Pancreas (tissue), 10 donors: Measurements from ENCODE around the gene TFB1M. TPM values are rescaled to one million over a fixed set of nuclear protein-coding genes. Genes with fewer than 3 reads are reported as not detected.
"Not testable (repeated sequence)": the region's sequence is repeated elsewhere in the genome, so short reads cannot be mapped to it uniquely, and the experiment has no call there.

Experiments
- ATAC-seq, 4 donors: fragments of 200-7000 bp; cut with Tn5 transposase; one replicate each; pipeline versions ENCODE4 v1.8.0 to v1.9.1; 2020; ENCODE audit warnings: mild to moderate bottlenecking in 4 of 4, moderate library complexity in 4 of 4
- DNase-seq, 6 donors: peaks; one replicate each; pipeline ENCODE4 v3.0.0-alpha.2; 2020
- FAIRE-seq: peaks from 2 replicates; lab custom pipeline; 2012; peaks lifted over from hg19 to GRCh38; lab: Jason Lieb, UNC
- H3K27ac ChIP-seq, 4 donors: fragments of 200-600 bp; sonication (generic); 1 replicate in 3 of 4; 2 replicates in 1 of 4; pipeline versions ENCODE4 v1.5.0 to v1.8.0; 2020
- H3K27me3 ChIP-seq, 4 donors: fragments of 200-600 bp; one replicate each; pipeline ENCODE4 v1.8.0; 2021
- H3K36me3 ChIP-seq, 3 donors: fragments of 200-600 bp; sonication (generic) in 1 of 3; one replicate each; pipeline versions ENCODE4 v1.5.0 to v1.8.0; 2020 to 2021
- H3K4me1 ChIP-seq, 3 donors: fragments of 200-600 bp; one replicate each; pipeline ENCODE4 v1.8.0; 2021
- H3K4me3 ChIP-seq, 4 donors: fragments of 200-600 bp; sonication (generic) in 2 of 4; one replicate each; pipeline versions ENCODE4 v1.5.0 to v1.8.0; 2020 to 2021
- H3K9me3 ChIP-seq, 4 donors: fragments of 200-600 bp; one replicate each; pipeline ENCODE4 v1.8.0; 2021
- CTCF ChIP-seq, 4 donors: fragments of 200-600 bp; sonication (generic) in 3 of 4; IDR thresholded peaks; one replicate each; pipeline versions ENCODE4 v1.5.0 to v1.8.0; 2021; ENCODE audit warnings: antibody characterized with exemption in 4 of 4
- WGBS, 2 donors: extraction: QIAGEN DNeasy Blood & Tissue Kit; methylation state at CpG; one replicate each; pipeline ENCODE4 v1.1.7; 2013; 5-methylcytosine and 5-hydroxymethylcytosine counted together
- intact Hi-C, 3 donors: fragments of 100-400 bp; cut with DNase I; formaldehyde crosslinking; loops; one replicate each; pipeline versions ENCODE4 v1.11.1 to v1.14.2; 2022
- polyA plus RNA-seq, 2 donors: library from polyadenylated mRNA; stranded (reverse); fragments of 200-250 nt; gene quantifications; one replicate each; pipeline ENCODE4 v1.2.3, GENCODE V29; 2013
- total RNA-seq, 6 donors: library from RNA; stranded (reverse); fragmentation: NEBNext Ultra II Directional in 4 of 6; extraction: Animal tissue kit (Norgen Biotek cat#: 25700) in 4 of 6; gene quantifications; one replicate each; pipeline versions ENCODE4 v1.2.1 to v1.2.4, GENCODE V29; 2021 to 2023
- donor health status: healthy with polysubstance abuse.
- donor health status: DM: no; HTN: no; CAD: no; lungs with moderate emphysema.
- donor health status: DM: no; HTN: no; CAD: no.
- donor health status: control.
- donor health status: control.
- donor health status: Bipolar disorder and iron deficiency.
- donor health status: DM: yes; HTN: yes; CAD: no.
- donor health status: DM: no; HTN: no; CAD: no.
- donor health status: DM: no; HTN: no; CAD: no.
- donor health status: DM: yes; HTN: yes; CAD: no.

Gene TFB1M
- total and polyA plus RNA-seq, 8 donors, result 7.6 to 16.3 (median 9.2) TPM

- DNase-seq (no peak), FAIRE-seq (no peak), ATAC-seq (no peak)
- Histone ChIP-seq H3K27ac (no peak overlapping the region), H3K27me3 (no peaks in the 10 kb centered on the region), H3K4me3 (no peak overlapping the region), H3K9me3 (no peaks in the 10 kb centered on the region), H3K36me3 (no peaks in the 10 kb centered on the region), H3K4me1 (no peaks in the 10 kb centered on the region)
- WGBS, 2 donors, result 82 to 93% methylated on average over 7 of the region's 7 CpGs
- no peak for TF ChIP-seq CTCF (IDR thresholded peaks at IDR 0.05)
- intact Hi-C loops, result no loop called here
Measured at GRCh38 chr6:155219299-155219698, 95.0 kb downstream of the TFB1M start.

DNA sequence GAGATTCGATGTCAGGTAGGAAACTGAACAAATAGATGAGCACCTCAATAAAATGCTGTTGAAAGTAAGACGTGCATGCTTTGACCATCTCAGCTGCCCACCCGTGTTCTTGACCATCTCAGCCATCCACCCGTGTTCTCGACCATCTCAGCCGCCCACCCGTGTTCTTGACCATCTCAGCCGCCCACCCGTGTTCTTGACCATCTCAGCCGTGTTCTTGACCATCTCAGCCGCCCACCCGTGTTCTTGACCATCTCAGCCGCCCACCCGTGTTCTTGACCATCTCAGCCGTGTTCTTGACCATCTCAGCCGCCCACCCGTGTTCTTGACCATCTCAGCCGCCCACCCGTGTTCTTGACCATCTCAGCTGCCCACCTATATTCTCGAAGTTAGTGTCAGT, 95.6 kb downstream of the TFB1M start:
- H3K27me3 ChIP-seq, intact Hi-C loops, H3K36me3 ChIP-seq, DNase-seq, H3K4me1 ChIP-seq, H3K27ac ChIP-seq, H3K9me3 ChIP-seq, H3K4me3 ChIP-seq, FAIRE-seq, ATAC-seq: not testable (repeated sequence)
- 79 to 87% methylated on average over 20 of the region's 20 CpGs for WGBS, 2 donors

DNA sequence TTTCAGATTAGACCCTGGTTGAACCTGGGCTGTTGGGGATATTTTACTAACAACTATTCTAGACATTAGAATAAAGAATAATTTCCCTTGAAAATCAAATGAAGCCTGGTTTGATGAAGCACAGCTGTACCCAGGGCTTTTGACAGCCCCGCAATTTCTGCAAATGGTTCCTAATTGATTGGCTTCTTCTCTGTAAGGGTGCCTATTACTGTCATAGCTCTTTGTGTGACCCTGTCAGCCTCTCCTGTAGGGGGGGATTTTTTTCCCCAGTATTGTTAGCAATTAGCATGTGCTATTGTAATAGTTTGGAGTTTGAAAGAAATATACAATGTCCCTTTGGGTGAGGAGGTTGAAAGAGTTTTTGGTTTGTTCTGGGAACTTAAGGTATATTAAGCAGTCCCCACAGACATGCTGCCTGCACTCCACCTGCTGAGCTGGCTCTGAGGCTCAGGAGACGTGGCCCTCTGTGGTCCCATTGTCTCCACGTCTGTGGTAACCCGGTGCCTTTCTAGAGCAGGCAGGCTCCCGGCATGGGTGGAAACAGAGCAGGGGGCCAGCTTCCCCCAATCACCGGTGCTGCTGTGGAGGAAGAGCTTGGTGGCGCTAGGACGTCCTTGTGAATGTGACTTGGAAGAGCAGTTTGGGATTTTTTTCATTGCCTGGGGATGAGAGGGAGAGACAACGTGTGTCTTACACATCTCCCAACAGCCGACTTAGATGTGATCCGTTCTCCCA, 97.8 kb downstream of the TFB1M start:
- Histone ChIP-seq H3K9me3 (no peaks in the 10 kb centered on the region), H3K27ac (no peak overlapping the region), H3K36me3 (no peaks in the 10 kb centered on the region), H3K27me3 (no peaks in the 10 kb centered on the region), H3K4me1 (no peaks in the 10 kb centered on the region), H3K4me3 (no peak overlapping the region)
- TF ChIP-seq CTCF (IDR thresholded peaks at IDR 0.05), result no peak
- no peak for ATAC-seq
- intact Hi-C loops, result no loop called here
- no peak for DNase-seq
- 43 to 48% methylated on average over 11 of the region's 11 CpGs for WGBS, 2 donors
- FAIRE-seq, result no peak

DNA sequence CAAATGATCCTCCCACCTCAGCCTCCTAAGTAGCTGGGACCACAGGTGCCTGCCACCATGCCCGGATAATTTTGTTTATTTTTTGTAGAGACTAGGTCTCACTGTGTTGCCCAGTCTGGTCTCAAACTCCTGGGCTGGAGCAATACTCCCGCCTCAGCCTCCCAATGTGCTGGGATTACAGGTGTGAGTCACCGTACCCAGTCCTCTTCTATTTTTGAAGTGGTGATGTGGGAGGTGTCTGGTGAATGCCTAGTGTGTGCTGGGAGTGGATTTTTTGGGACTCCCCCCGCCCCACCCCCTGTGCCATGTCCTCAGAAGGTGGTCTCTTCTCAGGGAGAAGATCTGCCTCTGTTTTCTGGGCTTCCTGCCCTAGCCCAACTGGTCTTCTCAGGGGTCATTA, 98.4 kb downstream of the TFB1M start:
- no peak overlapping the region for H3K27ac ChIP-seq
- ATAC-seq, result no peak
- intact Hi-C loops, result no loop called here
- no peak for FAIRE-seq
- H3K36me3 ChIP-seq, result no peaks in the 10 kb centered on the region
- no peaks in the 10 kb centered on the region for H3K27me3 ChIP-seq
- TF ChIP-seq CTCF (IDR thresholded peaks at IDR 0.05), result no peak
- 63 to 68% methylated on average over 4 of the region's 4 CpGs for WGBS, 2 donors
- no peak overlapping the region for H3K4me3 ChIP-seq
- no peak for DNase-seq
- no peaks in the 10 kb centered on the region for H3K4me1 ChIP-seq
- H3K9me3 ChIP-seq, result no peaks in the 10 kb centered on the region

DNA sequence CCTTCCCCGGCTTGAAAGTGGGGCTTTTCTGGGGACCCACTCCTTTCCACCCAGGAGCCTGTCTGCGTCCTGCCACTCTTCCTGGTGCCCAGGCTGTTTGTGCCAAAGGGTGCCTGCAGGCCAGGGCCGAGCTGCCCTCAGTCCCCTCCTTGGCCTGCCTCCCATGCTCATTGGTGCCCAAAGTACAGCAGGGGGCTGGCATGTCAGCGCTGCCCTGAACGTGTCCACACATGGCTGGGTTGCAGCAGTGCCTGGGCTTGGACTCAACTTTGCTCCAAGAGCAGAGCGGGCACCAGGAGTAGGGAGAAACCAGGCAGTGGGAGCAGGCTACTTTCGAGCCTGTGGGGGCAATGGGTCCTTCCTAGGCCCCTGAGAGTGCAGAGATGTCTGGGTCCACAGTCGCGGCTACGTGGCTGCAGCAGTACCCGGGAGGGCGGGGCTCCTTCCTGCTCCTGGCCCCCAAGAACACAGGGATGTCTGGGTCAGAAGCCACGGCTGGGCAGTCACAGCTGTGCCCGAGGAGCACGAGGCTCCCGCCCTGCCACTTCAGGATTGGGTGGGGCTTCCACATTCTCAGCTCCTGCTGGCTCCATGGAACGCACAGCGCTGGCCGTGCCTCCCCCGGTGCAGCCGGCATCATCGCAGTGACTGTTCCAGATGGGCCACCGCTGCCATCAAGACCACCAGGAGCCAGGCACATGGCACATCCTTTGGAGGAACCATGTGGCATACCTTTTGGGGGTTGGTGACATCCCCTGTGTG, 100.5 kb downstream of the TFB1M start:
- 79 to 88% methylated on average over 21 to 23 of the region's 23 CpGs for WGBS, 2 donors
- DNase-seq (no peak), ATAC-seq (no peak), FAIRE-seq (no peak)
- H3K36me3 ChIP-seq, result no peaks in the 10 kb centered on the region
- TF ChIP-seq CTCF (IDR thresholded peaks at IDR 0.05), result no peak
- intact Hi-C loops, result no loop called here
- H3K27ac ChIP-seq, result no peak overlapping the region
- H3K4me3 ChIP-seq, result no peak overlapping the region
- H3K27me3 ChIP-seq, result no peaks in the 10 kb centered on the region
- no peaks in the 10 kb centered on the region for H3K9me3 ChIP-seq
- H3K4me1 ChIP-seq, result no peaks in the 10 kb centered on the region
